H1 (cell line): Measurements from ENCODE around the gene DCK. TPM values are rescaled to one million over a fixed set of nuclear protein-coding genes. Genes with fewer than 3 reads are reported as not detected.

Experiments
- CTCF ChIA-PET: fragments of 300-600 bp; sonication (Branson Sonifier 250); formaldehyde crosslinking; loops from one replicate; lab custom pipeline; 2021; ENCODE audit not compliant: partially characterized antibody; lab: Charles Lee
- POLR2A ChIA-PET: fragments of 300-600 bp; sonication (Branson Sonifier 250); formaldehyde crosslinking; loops from one replicate; lab custom pipeline; 2021; ENCODE audit warnings: inconsistent platforms; ENCODE audit not compliant: partially characterized antibody; lab: Charles Lee
- DNase-seq, 2 experiments: peaks; one replicate each; pipeline versions ENCODE4 v3.0.0 to v3.0.0-alpha.2; 2010 to 2022; ENCODE audit warnings: low spot score in 2 of 2, low read depth in 1 of 2, mixed read lengths in 1 of 2
- FAIRE-seq: peaks from 2 replicates; lab custom pipeline; 2011; peaks lifted over from hg19 to GRCh38; lab: Jason Lieb, UNC
- H2AFZ ChIP-seq: 2 replicates; pipeline ENCODE4 v1.8.1; 2012; ENCODE audit warnings: low read length, inconsistent platforms
- H2AK5ac ChIP-seq: 2 replicates; pipeline ENCODE4 v1.6.1; 2013; ENCODE audit warnings: low read depth, low read length
- H2BK120ac ChIP-seq: replicated peaks from 2 replicates; pipeline ENCODE3; 2013; ENCODE audit warnings: low read depth, low read length, inconsistent platforms
- H2BK12ac ChIP-seq: 2 replicates; pipeline ENCODE4 v1.6.1; 2013; ENCODE audit warnings: low read depth, low read length
- H2BK15ac ChIP-seq: 2 replicates; pipeline ENCODE4 v1.6.1; 2013; ENCODE audit warnings: low read length
- H2BK20ac ChIP-seq: 2 replicates; pipeline ENCODE4 v1.6.1; 2013; ENCODE audit warnings: low read length
- H2BK5ac ChIP-seq: 2 replicates; pipeline ENCODE4 v1.6.1; 2013; ENCODE audit warnings: low read depth, low read length
- H3K14ac ChIP-seq: 2 replicates; pipeline ENCODE4 v1.6.1; 2013; ENCODE audit warnings: inconsistent platforms; ENCODE audit not compliant: insufficient read length
- H3K18ac ChIP-seq: 2 replicates; pipeline ENCODE4 v1.6.1; 2013; ENCODE audit warnings: low read length; ENCODE audit errors: extremely low read depth
- H3K23ac ChIP-seq: 2 replicates; pipeline ENCODE4 v1.6.1; 2013; ENCODE audit warnings: inconsistent platforms; ENCODE audit not compliant: insufficient read length
- H3K23me2 ChIP-seq: 2 replicates; pipeline ENCODE4 v1.6.1; 2013; ENCODE audit warnings: low read depth, low read length
- H3K27ac ChIP-seq: 2 replicates; pipeline ENCODE4 v1.6.1; 2011; ENCODE audit warnings: low read depth, low read length, inconsistent platforms
- H3K27me3 ChIP-seq, 4 experiments: replicated peaks in 1 of 4; 1 replicate in 1 of 4; 2 replicates in 3 of 4; pipeline versions ENCODE4 v1.6.1 to v1.8.1; 2011 to 2013; ENCODE audit warnings: low read length in 3 of 4, mild to moderate bottlenecking in 3 of 4, inconsistent platforms in 2 of 4, mixed read lengths in 2 of 4, moderate library complexity in 1 of 4; ENCODE audit not compliant: control insufficient read depth in 3 of 4, insufficient read depth in 3 of 4; ENCODE audit errors: extremely low read depth in 1 of 4
- H3K36me3 ChIP-seq, 4 experiments: 2 replicates each; pipeline versions ENCODE4 v1.6.1 to v1.8.1; 2011 to 2013; ENCODE audit warnings: mild to moderate bottlenecking in 4 of 4, low read length in 3 of 4, moderate library complexity in 2 of 4, control low read depth in 1 of 4, inconsistent platforms in 1 of 4; ENCODE audit not compliant: insufficient read depth in 4 of 4, control insufficient read depth in 2 of 4
- H3K4ac ChIP-seq: replicated peaks from 2 replicates; pipeline ENCODE3; 2013; ENCODE audit warnings: low read length, low read depth, mixed read lengths, inconsistent platforms; ENCODE audit not compliant: insufficient read length
- H3K4me1 ChIP-seq, 4 experiments: replicated peaks in 1 of 4; 1 replicate in 1 of 4; 2 replicates in 3 of 4; pipeline versions ENCODE4 v1.6.1 to v1.8.1; 2011 to 2013; ENCODE audit warnings: low read length in 3 of 4, inconsistent platforms in 2 of 4, mixed read lengths in 1 of 4; ENCODE audit not compliant: insufficient read depth in 4 of 4, control insufficient read depth in 3 of 4
- H3K4me2 ChIP-seq, 2 experiments: 2 replicates each; pipeline versions ENCODE4 v1.6.1 to v1.8.1; 2011 to 2013; ENCODE audit warnings: low read depth in 2 of 2, low read length in 2 of 2, control low read depth in 1 of 2, inconsistent platforms in 1 of 2, mild to moderate bottlenecking in 1 of 2; ENCODE audit not compliant: insufficient read depth in 1 of 2
- H3K4me3 ChIP-seq, 4 experiments: fragments of 200-600, 300-600 bp in 1 of 4; sonication (generic), shearing (Covaris generic), sonication (Bioruptor Twin) in 1 of 4; 2 replicates each; pipeline versions ENCODE4 v1.5.1 to v1.8.1; 2011 to 2016; ENCODE audit warnings: low read length in 4 of 4, low read depth in 3 of 4, control low read depth in 2 of 4, inconsistent platforms in 2 of 4, mild to moderate bottlenecking in 2 of 4, mixed read lengths in 1 of 4, moderate library complexity in 1 of 4; ENCODE audit not compliant: insufficient read depth in 2 of 4; ENCODE audit errors: extremely low read depth in 1 of 4
- H3K56ac ChIP-seq: replicated peaks from 2 replicates; pipeline ENCODE3; 2013; ENCODE audit warnings: low read depth, mild to moderate bottlenecking, mixed read lengths, low read length, inconsistent platforms; ENCODE audit not compliant: insufficient read length
- H3K79me1 ChIP-seq: 2 replicates; pipeline ENCODE4 v1.6.1; 2013; ENCODE audit warnings: low read depth, low read length, control low read depth
- H3K79me2 ChIP-seq, 2 experiments: 2 replicates each; pipeline versions ENCODE4 v1.6.1 to v1.8.1; 2012 to 2013; ENCODE audit warnings: low read length in 2 of 2, mild to moderate bottlenecking in 2 of 2, inconsistent platforms in 1 of 2; ENCODE audit not compliant: insufficient read depth in 2 of 2, control insufficient read depth in 1 of 2
- H3K9ac ChIP-seq, 4 experiments: replicated peaks in 1 of 4; 1 replicate in 1 of 4; 2 replicates in 3 of 4; pipeline versions ENCODE4 v1.6.1 to v1.8.1; 2011 to 2013; ENCODE audit warnings: low read depth in 3 of 4, low read length in 3 of 4, control low read depth in 2 of 4, mild to moderate bottlenecking in 2 of 4, moderate library complexity in 2 of 4, inconsistent platforms in 1 of 4; ENCODE audit errors: extremely low read depth in 1 of 4
- H3K9me3 ChIP-seq, 2 experiments: 2 replicates each; pipeline versions ENCODE4 v1.6.1 to v1.8.1; 2012 to 2013; ENCODE audit warnings: mild to moderate bottlenecking in 2 of 2, moderate library complexity in 2 of 2, control low read depth in 1 of 2, inconsistent platforms in 1 of 2, low read depth in 1 of 2, low read length in 1 of 2, mixed read lengths in 1 of 2; ENCODE audit not compliant: insufficient read depth in 2 of 2
- H4K20me1 ChIP-seq, 2 experiments: replicated peaks in 1 of 2; 2 replicates each; pipeline versions ENCODE3 to v1.8.1; 2011 to 2013; ENCODE audit warnings: inconsistent platforms in 2 of 2, low read length in 2 of 2, mild to moderate bottlenecking in 1 of 2; ENCODE audit not compliant: insufficient read depth in 2 of 2, control insufficient read depth in 1 of 2
- H4K5ac ChIP-seq: 2 replicates; pipeline ENCODE4 v1.6.1; 2013; ENCODE audit warnings: low read length, low read depth, mixed read lengths, inconsistent platforms; ENCODE audit not compliant: insufficient read length
- H4K8ac ChIP-seq: 2 replicates; pipeline ENCODE4 v1.8.0; 2013; ENCODE audit warnings: mild to moderate bottlenecking, moderate library complexity, low read length, inconsistent platforms; ENCODE audit not compliant: insufficient read depth; ENCODE audit errors: extremely low read depth
- H4K91ac ChIP-seq: replicated peaks from 2 replicates; pipeline ENCODE3; 2013; ENCODE audit warnings: low read length, mixed read lengths, inconsistent platforms; ENCODE audit not compliant: insufficient read length
- JUND ChIP-seq: IDR thresholded peaks from 2 replicates; pipeline ENCODE4 v1.6.1; 2011; ENCODE audit warnings: mild to moderate bottlenecking, improper control_type of control experiment, low read length
- KDM1A ChIP-seq: fragments of 200-600, 300-600 bp; sonication (generic); IDR thresholded peaks from 2 replicates; pipeline ENCODE4 v1.7.1; 2016; ENCODE audit warnings: mild to moderate bottlenecking, low read length, borderline replicate concordance
- RBBP5 ChIP-seq: IDR thresholded peaks from 2 replicates; pipeline ENCODE4 v1.7.1; 2012; ENCODE audit warnings: low read depth, mild to moderate bottlenecking, inconsistent platforms, low read length, moderate library complexity, borderline replicate concordance
- RXRA ChIP-seq: IDR thresholded peaks from 2 replicates; pipeline ENCODE4 v1.6.1; 2011; ENCODE audit warnings: low read depth, mild to moderate bottlenecking, low read length, moderate library complexity; ENCODE audit not compliant: insufficient read depth
- SP1 ChIP-seq: IDR thresholded peaks from 2 replicates; pipeline ENCODE4 v1.6.1; 2011; ENCODE audit warnings: low read depth, low read length
- TBP ChIP-seq: IDR thresholded peaks from 2 replicates; pipeline ENCODE4 v1.6.1; 2011; ENCODE audit warnings: low read depth, low read length, improper control_type of control experiment
- WGBS, 2 experiments: shearing (Covaris generic) in 1 of 2; methylation state at CpG; one replicate each; pipeline versions ENCODE4 v1.1.6 to v1.1.7; 2013 to 2015; ENCODE audit warnings: low lambda C conversion rate in 2 of 2, mixed read lengths in 2 of 2, inconsistent platforms in 1 of 2, low coverage in 1 of 2, missing lambda C conversion rate in 1 of 2; ENCODE audit not compliant: insufficient replicate concordance in 2 of 2, insufficient coverage in 1 of 2, insufficient read length in 1 of 2; ENCODE audit errors: extremely low coverage in 1 of 2, missing lambda C conversion rate in 1 of 2; 5-methylcytosine and 5-hydroxymethylcytosine counted together
- polyA plus RNA-seq, 7 experiments: library from polyadenylated mRNA; depleted of rRNA in 3 of 7; stranded (reverse) in 5 of 7; unstranded in 2 of 7; fragments of >200 nt in 5 of 7; fragments of 200-250 nt in 2 of 7; gene quantifications; 1 replicate in 5 of 7; 2 replicates in 1 of 7; 4 replicates in 1 of 7; pipeline versions ENCODE4 v1.2.1 to v1.2.3, GENCODE V29; 2011 to 2013; ENCODE audit warnings: missing spikeins in 2 of 7, mixed read lengths in 2 of 7
- total RNA-seq: library from RNA; stranded (reverse); fragmentation: NEBNext Ultra II Directional; extraction: Animal tissue kit (Norgen Biotek cat#: 25700); gene quantifications from 2 replicates; pipeline ENCODE4 v1.2.1, GENCODE V29; 2021

DCK gene
- total and polyA plus RNA-seq, 2 of the 8 experiments (the other 6 are each of a cell fraction or from before 2014, with no cell fraction given), result 4.8 to 18.1 TPM

- FAIRE-seq (no peak), DNase-seq (no peak)
- Histone ChIP-seq H3K4ac (no peak overlapping the region), H3K4me3 (no peak overlapping the region), H2BK5ac (no peak overlapping the region), H2BK12ac (no peak overlapping the region), H3K56ac (no peak overlapping the region), H3K23ac (no peak overlapping the region), H3K14ac (no peak overlapping the region), H3K4me1 (no peaks in the 10 kb centered on the region), H3K79me2 (no peaks in the 10 kb centered on the region), H3K18ac (no peak overlapping the region), H4K5ac (no peak overlapping the region), H3K4me2 (no peak overlapping the region), H3K27me3 (no peaks in the 10 kb centered on the region), H4K20me1 (no peaks in the 10 kb centered on the region), H3K9me3 (no peaks in the 10 kb centered on the region), H2BK20ac (no peak overlapping the region), H2AFZ (peak overlapping the region; percentile 88), H2AK5ac (no peak overlapping the region), H2BK120ac (no peak overlapping the region), H4K91ac (no peak overlapping the region), H4K8ac (no peak overlapping the region), H3K27ac (no peak overlapping the region), H3K9ac (no peak overlapping the region), H3K23me2 (no peaks in the 10 kb centered on the region), H3K36me3 (no peaks in the 10 kb centered on the region), H3K79me1 (no peaks in the 10 kb centered on the region), H2BK15ac (no peak overlapping the region)
- ChIA-PET POLR2A (no interaction called here), CTCF (interaction anchor here (0.7 to 1.5 kb wide), 3 partner anchors 39 to 437 kb away, joined by 3 read pairs; no protein-coding TSS in a partner anchor)
- WGBS, 2 experiments, result 93% methylated on average over 10 of the region's 10 CpGs; no CpG with 5 or more reads in 1 of the 2 experiments
- TF ChIP-seq RBBP5, result no peak
- TF ChIP-seq TBP, result no peak
- no peak for TF ChIP-seq KDM1A
- TF ChIP-seq RXRA, result no peak
- TF ChIP-seq SP1, result no peak
- no peak for TF ChIP-seq JUND
These were observed 81.2 kb downstream of the DCK start for GRCh38 chr4:71074452-71075299.
